Islet of Langerhans (tissue), 1 donor: Measurements from ENCODE around the gene TRAK1.
A peak's percentile ranks its signal among the peaks of the same experiment; 100 is the strongest.

Experiments used
- FAIRE-seq: peaks from one replicate; lab custom pipeline; 2011; peaks lifted over from hg19 to GRCh38; lab: Jason Lieb, UNC

TRAK1 gene

DNA sequence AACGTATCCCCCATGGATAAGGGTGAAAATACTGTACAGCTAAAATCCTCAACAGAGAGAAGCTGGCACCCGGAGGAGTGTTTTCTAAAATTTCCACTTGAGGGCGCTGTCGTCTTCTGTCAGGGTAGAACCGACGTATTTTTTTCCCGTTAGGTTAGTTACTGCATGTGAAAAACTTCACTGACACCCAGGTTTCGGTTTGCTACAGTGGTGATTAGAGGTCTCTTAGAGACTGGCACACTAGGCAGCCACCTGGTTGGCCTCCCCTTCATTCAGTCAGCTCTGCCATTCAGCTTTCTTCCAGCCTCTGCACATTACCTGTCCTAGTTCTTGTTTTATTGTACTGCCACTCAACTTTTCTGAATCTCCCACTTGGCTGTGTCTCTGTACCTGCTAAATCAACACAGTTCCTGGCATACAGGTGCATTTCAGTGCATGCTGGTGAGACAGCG is 156.4 kb downstream of the TRAK1 start:
- FAIRE-seq, result peak; percentile 61

DNA sequence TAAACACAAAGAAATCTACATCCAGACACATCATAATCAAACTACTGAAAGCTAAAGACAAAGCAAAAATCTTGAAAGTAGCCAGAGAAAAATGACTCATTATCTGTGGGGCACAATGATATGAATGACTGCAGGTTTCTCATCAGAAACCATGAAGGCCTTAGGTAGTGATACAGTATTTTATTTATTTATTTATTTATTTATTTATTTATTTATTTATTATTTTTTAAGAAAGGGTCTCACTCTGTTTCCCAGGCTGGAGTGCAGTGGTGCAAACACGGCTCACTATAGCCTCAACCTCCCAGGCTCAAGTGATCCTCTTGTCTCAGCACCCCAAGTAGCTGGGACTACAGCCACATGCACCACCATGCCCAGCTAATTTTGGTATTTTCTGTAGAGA is 159.6 kb downstream of the TRAK1 start:
- FAIRE-seq, result no peak

DNA sequence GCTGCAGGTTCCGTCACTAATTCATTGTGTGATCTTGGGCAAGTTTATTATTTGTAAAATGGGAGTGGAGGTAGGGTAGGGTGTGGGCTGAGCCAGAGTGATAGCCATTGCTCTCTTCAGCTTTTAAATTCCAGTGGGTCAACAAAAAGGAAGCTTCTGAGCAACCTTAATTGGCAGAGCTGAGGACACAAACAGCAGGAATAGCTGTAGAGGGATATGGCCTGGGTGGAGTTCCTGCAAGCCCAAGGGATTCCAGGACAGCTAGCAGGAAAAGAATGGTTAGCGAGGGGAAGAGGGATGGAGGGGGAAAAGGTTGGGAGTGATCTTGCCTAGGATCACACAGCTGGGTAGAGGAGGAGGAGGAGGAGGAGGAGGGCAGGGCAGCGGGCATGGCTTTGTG is 163.4 kb downstream of the TRAK1 start:
- FAIRE-seq, result no peak

DNA sequence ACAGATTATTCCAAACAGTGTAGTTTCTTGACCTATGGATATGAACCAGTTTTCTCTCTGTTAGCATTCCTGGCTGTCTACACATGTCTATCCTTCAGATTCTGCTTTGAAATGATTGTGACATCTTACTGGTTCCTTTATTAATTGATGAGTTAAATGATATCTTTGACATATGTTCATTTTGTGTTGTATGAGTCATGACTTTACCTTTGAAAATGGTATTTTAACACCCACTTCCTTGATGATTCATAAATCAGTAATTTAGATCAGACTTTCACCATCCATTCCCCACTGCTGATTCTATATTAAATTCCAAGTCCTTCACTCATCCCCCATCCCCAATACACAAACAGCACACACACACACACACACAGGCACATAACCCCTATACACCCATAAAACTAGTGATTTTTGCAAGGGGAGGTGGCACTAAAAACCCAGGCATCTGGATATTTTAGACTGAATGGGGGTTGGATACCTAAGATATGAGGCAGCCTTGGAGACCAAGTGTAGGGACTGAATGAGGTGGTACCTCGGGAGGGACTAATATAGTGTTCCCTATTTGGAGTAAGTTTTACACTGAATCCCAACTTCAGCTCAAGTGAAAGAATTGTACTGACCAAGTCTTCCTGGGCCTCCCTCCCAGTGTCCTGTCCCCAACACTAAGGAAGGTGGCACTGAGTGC is 165.1 kb downstream of the TRAK1 start:
- no peak for FAIRE-seq

DNA sequence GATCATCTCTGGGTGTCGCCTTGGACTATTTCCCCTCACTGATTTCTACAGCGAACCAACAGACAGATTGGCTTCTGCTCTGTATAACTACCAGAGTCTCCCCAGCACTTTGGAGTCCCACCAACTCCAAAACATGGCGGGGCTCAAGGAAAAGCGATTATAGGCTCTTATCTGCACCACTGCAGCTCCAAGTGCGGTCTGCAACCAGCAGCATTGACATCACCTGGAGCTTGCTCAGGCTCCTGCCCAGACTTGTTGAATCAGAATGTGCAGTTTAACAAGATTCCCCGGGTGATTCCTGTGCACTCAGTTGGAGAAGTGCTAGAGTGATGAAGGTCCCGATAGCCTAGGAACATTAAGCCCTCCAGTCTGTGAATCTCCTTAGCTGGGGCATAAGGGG is 165.8 kb downstream of the TRAK1 start:
- no peak for FAIRE-seq

DNA sequence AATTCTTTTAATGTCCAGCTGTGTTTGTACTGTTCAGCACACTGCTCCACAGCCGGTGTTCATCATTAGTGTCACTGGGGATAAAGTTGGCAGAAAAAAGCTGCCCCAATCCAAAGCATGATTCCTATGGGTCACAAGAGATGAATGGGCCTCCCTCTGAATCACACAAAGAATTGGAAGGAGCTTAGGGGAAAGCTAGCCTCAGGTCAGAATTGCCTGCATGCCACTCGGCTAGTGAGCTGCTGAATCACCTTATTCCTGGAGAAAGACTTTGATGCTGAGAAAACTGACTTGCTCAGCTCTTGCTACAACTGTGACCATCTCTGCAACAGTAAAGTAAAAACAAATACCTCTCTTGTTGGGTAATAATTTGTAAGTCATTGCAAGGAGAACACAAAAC is 171.4 kb downstream of the TRAK1 start:
- FAIRE-seq, result no peak

DNA sequence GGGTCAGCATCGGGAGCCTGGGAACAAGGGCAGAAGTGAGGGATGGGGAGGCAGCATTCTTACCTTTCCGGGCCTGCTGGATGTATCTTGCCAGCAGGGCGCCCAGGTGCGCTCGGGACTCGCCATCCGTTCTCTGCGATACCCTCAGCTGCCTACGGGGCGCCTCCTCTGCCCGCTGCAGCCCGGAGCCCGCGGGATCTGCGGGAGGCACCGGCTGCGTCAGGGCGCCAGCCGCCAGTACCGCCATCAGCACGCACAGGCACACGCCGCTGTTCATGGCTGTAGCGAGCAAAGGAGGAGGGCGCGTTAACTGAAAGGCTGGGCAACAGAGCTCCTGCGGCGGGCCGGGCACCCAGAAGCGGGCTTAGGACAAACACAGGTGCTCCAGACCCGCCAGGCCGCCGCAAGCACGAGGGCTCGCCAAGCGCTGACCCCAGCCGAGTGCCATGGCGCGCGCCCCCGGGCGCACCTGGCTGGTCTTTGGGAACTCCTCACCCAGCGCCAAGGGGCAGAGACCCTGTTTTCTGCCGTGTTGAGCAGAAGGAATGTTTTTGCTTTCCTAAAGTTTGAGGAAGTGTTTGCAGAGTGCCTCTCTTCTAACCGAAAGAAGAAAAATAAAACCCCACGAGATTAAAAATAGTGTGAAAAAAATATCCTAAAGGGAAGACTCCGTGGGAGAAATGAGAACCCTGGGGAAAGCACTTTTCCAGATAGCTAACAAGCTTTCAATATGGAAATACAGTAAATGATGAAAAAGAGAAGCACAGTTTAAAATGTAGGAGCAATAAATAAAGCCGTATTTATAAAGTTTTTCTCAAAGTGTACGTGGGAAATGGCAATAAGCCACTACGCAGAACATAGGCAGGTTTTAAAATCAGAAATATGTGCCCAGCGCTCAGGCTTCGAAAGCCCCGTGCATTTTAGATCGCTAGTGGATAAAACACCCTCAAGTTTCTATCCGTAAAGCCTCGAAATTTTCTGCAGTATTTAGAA is 172.5 kb downstream of the TRAK1 start:
- FAIRE-seq, result no peak

DNA sequence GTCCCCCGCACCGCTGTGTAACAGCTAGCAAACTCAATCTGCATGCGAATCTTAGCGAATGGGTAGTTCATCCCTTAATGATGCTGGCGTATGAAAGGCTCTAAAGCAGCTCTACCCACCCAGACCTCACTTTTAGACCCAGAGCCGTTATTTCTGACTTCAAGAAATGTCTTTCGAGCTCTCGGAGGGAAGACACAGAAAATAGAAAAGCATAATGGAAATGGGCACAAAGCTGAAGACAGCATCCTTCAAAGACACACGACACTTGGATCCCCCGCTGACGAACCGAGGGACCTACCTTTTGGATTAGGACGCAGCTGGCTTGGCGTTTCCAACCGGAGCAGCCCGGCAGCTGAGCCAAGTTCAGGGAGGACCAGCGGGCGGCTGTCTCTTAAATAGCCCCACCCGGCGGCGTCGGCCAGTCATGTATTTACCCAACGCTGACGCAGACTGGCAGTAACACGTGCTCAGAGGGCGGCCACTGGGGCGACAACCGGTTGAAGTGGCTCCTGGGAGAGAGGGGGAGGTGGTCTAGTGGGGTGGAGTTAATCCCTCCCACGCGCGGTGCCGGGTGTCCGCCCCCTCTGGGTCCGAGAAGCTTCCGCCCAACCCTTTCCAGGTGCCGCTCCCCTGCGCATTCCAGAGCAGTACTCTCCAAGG is 173.4 kb downstream of the TRAK1 start:
- no peak for FAIRE-seq

DNA sequence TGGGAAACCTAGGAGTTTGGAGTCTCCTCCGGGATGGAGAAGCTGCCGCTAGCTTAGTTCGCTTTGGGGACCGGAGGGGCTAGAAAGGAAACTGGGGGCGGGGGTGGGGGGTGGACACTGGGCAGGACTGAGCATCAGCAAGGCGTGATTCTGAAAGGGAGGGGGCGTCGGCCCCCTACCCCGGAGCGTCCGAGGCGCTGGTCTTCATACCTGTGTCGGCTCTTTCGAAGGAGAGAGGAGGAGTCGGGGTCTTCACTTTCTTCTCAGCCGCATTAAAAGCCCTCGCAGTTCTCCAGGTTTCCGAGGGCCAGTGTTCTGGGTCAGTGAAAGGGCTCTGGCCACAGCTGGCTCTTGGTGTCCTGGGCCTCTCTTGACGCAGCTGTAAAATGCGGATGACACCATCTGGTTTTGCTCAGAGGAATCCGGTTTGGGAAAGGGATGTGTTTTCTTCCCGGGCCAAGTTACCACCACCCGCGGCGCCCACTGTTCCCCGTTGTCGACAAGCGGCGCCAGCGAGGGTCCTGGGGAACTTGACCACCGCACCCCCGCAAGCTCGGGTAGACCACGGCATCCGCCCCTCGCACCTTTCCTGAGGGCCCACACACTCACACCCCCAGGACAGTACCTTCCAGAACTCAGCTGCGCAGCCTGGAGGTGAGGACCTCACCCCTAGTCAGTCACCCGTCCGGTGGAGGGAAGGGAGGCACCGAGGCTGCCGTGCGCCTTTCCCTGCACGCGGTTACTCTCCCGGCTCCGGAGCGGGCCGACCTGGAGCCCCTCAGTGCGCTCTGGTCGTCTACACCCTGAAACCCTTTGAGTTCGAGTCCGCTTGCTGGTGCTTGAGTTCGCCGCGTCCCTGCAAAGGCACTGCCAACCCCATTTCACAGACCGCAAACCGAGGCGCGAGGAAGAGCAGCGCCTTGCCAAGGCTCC is 174.2 kb downstream of the TRAK1 start:
- no peak for FAIRE-seq

DNA sequence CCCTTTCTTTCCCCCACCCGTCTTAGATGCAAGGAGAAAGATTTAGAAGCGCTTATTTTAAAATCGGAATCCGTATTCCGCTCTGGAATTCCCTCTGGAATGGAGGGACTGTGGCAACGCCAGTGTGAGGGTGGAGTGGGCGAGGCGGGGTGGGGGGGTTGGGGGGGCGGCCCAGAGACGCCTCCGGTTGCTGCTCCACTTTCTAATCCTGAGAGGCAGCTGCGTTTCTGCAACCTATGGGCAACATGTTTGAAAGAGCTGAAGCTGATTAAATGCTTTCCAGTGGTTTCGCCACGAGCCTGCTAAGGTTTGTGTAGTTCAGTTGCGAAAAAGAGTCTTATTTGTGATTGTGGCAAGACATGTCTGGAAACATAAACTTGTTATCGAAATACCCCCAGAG is 174.9 kb downstream of the TRAK1 start, which contains the start of gene CCK:
CCK (minus strand) TSS at position 101 of the 400 bp plus-strand sequence. CDS start 2,555 bp downstream, outside the sequence.
- no peak for FAIRE-seq

DNA sequence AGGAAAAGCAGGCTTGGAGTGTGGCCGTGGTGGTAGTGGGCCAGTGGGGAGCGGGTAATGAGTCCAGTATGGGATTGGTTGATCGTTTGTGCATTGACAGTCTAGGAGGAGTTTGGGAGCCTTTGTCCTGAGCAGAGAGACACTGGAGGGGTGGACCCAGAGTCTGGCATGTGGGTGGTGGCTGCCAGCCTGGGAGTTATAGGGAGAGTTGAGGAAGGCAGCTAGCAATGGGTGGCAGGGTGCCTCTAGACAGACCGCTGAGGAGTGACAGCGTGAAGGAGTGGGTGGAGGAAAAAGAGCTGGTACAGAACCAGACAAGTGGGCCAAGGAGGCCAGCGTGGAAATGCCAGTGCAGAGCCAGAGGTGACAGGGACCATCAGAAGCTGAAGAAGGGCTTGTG is 176.7 kb downstream of the TRAK1 start:
- FAIRE-seq, result no peak

DNA sequence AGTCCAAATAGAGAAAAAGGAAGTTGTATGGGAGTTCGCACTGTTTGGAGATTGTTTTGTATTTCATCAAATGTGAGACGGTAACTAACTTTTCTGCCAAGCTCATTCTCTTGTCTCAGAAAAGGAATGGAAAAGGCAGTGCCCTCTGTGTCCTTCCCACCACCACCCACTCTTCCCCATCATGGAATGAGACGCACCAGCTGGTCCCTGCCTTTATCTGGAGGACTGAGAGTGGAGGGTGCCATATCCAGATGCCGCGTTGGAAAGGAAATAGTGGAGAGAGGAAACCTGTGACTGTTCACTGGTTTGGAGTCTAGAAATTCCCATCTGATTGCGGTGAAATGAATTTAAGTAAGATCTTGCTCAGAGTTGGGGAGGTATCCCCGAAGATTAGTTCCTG is 178.5 kb downstream of the TRAK1 start:
- FAIRE-seq, result no peak

DNA sequence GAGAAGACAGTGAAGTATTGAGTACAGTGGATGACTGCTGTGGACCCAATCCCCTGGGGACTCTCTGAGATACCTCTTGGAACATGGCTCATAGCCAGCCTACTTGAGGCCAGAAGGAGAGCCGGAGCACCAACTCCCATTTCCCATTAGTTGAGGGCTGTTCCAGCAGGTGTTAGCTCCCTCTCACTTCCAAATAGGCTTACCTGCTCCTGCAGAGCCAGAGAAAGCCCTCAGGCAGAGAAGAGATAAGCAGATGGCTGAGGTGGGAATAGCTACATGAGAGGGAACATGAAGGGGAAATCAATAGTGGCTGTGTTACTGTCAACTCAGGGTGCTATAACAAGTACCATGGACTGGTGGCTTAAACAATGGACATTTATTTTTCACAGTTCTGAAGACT is 179.4 kb downstream of the TRAK1 start:
- FAIRE-seq, result no peak

DNA sequence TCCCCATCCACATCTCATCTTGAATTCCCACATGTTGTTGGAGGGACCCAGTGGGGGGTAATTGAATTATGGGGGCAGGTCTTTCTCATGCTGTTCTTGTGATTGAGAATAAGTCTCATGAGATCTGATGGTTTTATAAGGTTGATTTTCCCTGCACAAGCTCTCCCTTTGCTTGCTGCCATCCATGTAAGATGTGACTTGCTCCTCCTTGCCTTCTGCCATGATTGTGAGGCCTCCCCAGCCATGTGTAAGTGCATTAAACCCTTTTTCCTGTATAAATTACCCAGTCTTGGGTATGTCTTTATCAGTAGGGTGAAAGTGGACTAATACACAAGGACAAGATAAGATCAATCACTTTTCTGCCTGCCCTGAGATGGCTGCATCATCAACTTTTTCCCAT is 180.6 kb downstream of the TRAK1 start:
- FAIRE-seq, result no peak

DNA sequence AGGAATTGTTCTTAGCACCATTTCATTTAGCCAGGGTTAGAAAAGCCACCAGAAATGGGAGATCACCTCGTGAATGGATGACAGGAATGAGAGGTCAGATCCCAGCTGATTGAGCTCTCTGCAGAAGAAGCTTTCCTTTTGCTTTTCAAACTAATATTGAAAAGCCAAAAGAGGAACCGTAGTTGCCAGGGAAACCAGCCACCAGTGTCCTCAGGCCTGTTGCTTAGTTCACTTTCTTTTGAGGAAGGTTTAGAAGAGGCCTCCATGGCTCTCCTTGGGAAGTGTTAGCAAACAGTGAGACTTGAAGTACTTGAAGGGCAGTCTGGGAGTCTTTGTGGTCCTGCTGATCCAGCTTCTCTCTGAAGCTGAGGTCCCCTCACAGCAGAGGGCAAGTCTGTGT is 182.2 kb downstream of the TRAK1 start:
- no peak for FAIRE-seq

DNA sequence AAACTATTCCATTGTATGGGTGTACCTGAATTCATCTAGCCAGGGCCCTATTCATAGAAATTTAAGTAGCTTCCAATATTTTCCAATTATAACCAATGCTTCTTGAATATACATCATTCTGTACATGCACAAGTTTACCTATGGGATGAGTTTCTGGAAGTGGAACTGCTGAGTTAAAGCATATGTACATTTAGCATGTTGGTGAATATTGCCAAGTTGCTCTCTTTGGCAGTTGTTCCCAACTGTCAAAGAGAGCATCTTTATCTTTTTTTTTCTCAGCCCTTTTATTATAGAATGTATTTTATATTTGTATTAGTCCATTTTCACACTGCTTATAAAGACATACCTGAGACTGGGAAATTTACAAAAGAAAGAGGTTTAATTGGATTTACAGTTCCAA is 183.1 kb downstream of the TRAK1 start:
- FAIRE-seq, result no peak

DNA sequence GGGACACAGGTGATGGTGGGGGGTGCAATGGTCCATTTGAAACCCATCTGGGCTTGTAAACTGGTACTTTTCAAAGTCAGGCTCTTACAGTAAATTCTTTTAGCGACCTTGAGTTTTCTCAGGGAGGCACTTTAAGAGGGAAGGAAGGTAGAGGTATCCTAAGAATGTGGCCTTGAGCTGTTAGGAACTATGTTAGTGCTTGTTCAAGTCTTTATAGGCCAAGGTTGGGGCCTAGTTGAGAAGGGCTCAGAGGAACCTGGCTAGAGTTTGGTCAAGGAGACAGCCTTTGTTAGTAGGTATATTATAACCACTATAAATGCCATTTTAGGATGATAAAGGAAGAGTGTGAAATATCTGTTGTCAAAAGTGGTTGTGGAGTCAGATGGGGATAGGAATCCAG is 184.1 kb downstream of the TRAK1 start:
- no peak for FAIRE-seq
